Germinal center (tissue), 1 donor: ENCODE results near the gene THRB.

ENCODE experiments used
- DNase-seq: peaks from one replicate; pipeline ENCODE4 v3.0.0; 2012; ENCODE audit warnings: mixed read lengths, low spot score

Gene THRB

GRCh38 chr3:24270204-24270691 is 224.4 kb downstream of the THRB start:
- no peak for DNase-seq

- DNase-seq: peak; percentile 48
These were observed 229.9 kb downstream of the THRB start for GRCh38 chr3:24264748-24265158.

GRCh38 chr3:24264011-24264410 is 230.6 kb downstream of the THRB start:
- no peak for DNase-seq

GRCh38 chr3:24263069-24263668 is 231.5 kb downstream of the THRB start:
- DNase-seq: no peak

- DNase-seq: no peak
These were observed 233.1 kb downstream of the THRB start for GRCh38 chr3:24261521-24261920.

GRCh38 chr3:24259901-24260512 is 234.6 kb downstream of the THRB start:
- no peak for DNase-seq

- DNase-seq: no peak
These were observed 235.7 kb downstream of the THRB start for GRCh38 chr3:24258727-24259600.

GRCh38 chr3:24258260-24258659 is 236.4 kb downstream of the THRB start:
- no peak for DNase-seq

GRCh38 chr3:24255414-24255813 is 239.2 kb downstream of the THRB start:
- no peak for DNase-seq

GRCh38 chr3:24254649-24255048 is 240.0 kb downstream of the THRB start:
- DNase-seq: no peak

- DNase-seq: no peak
These were observed 241.3 kb downstream of the THRB start for GRCh38 chr3:24253336-24253735.

GRCh38 chr3:24249523-24249922 is 245.1 kb downstream of the THRB start:
- DNase-seq: no peak

- no peak for DNase-seq
These were observed 249.6 kb downstream of the THRB start for GRCh38 chr3:24245056-24245455.

GRCh38 chr3:24244491-24244890 is 250.2 kb downstream of the THRB start:
- DNase-seq: no peak

GRCh38 chr3:24242012-24242698 is 252.5 kb downstream of the THRB start:
- DNase-seq: no peak

- DNase-seq: no peak
These were observed 254.3 kb downstream of the THRB start for GRCh38 chr3:24240306-24240705.

GRCh38 chr3:24237971-24238706 is 256.5 kb downstream of the THRB start:
- DNase-seq: peak; percentile 43

GRCh38 chr3:24235121-24235520 is 259.5 kb downstream of the THRB start:
- DNase-seq: no peak

GRCh38 chr3:24232784-24233183 is 261.9 kb downstream of the THRB start:
- no peak for DNase-seq

GRCh38 chr3:24229468-24230221 is 265.0 kb downstream of the THRB start:
- DNase-seq: no peak

- DNase-seq: no peak
These were observed 267.0 kb downstream of the THRB start for GRCh38 chr3:24227635-24228034.
